Stimulated activated CD4-positive, alpha-beta T cell treated with anti-CD3 and anti-CD28 coated beads, Interleukin-12 subunit alpha, Interleukin-12 subunit beta, amount 100 ng/mL, for 48 hours (primary cell): ENCODE results near the gene CCNH.

ENCODE experiments used
- DNase-seq, 3 donors: peaks; one replicate each; pipeline ENCODE4 v3.0.0-alpha.2; 2020; ENCODE audit warnings: low read depth in 2 of 3, low spot score in 1 of 3

The CCNH gene

DNA sequence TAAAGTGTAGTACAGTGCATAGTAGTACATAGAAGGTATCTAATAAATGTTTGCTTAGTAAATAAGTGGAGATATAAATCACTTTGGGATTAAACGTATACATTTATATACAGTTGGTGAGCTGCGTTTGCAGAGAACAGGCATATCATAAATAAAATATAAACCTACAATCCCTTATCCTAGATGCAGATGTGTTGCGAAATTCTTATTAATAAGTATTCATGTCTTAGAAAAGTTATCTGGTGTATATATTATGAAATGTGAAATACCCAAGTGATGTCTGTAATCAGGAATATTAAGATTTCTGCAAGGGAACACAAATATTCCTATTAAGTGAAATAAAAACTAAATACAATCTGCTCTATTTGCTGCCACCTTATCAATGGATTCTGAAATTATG is 8.8 kb downstream of the CCNH start:
- DNase-seq: no peak

DNA sequence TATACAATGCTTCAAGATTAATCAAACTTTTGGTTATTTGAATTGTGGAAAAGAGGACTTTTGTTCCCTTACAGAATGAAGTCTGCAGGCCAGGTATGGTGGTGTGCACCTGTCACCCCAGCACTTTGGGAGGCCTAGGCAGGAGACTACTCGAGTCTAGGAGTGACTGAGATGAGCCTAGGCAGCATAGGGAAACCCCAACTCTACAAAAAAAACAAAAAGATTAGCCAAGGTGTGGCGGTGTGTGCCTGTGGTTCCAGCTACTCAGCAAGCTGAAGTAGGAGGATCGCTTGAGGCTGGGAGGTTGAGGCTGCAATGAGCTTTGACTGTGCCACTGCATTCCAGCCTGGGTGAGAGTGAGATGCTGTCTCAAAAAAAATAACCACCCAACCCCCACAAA is 9.3 kb downstream of the CCNH start:
- no peak for DNase-seq

DNA sequence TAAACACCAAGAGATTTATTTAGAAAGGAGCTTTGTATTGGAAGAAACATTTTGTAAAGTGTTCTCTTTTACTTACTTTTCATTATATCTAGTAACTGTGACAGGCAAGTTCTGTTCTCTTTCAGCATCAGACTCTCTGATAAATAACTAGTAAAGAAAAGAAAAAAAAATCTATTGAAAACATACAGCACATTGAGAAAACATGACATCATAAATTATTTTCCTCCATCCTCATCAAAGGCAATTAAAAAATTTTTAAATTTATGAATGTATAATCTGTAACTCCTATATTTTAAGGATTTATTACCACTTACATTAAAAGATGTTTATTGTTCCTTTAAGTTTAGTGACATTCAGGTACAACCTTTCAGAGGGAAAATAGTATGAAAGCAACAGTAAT is 11.1 kb downstream of the CCNH start:
- DNase-seq: no peak

DNA sequence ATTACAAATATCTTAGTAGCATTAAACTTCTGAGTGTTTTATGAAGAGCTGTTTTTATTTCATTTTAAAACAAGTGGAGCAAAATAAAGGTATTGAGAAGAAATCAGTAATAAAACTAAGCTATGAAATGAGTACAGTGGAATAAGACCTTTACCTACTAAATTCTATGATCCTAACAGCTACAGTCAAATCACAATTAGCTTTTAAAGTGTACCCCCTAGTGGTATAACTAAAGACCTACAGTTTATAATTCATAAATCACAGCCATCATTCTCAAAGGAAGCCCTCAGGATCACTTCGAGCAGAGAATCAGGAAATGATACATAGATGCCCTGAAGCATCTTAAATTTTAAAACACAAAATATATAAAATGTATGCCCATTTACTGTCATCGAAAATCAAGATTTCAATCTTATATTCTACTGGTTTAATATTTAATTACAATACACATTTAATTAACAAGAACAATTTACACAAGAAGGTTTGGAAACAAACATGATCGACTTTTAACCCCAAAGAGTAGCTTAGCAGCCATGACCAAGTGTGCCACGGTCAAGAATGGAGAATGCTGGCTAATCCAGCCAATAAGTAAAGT is 12.3 kb downstream of the CCNH start:
- no peak for DNase-seq

DNA sequence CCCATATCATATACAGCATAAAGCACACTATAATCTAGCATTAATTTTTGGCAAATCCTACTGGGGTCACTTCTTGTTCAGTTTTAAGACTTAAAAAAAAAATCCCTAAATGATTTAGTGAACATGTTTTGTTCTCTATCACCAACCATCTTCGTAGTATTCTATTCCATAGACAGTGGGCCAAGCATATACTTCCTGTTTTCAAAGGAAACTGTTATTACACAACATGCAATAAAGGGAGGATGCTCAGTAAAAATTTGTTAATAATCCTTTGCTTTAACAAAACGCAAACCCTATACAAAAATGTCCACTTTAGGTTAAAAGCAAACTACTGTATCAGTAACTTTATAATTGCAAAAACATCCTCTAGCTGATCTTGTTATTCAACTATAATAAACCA is 13.0 kb downstream of the CCNH start:
- no peak for DNase-seq

DNA sequence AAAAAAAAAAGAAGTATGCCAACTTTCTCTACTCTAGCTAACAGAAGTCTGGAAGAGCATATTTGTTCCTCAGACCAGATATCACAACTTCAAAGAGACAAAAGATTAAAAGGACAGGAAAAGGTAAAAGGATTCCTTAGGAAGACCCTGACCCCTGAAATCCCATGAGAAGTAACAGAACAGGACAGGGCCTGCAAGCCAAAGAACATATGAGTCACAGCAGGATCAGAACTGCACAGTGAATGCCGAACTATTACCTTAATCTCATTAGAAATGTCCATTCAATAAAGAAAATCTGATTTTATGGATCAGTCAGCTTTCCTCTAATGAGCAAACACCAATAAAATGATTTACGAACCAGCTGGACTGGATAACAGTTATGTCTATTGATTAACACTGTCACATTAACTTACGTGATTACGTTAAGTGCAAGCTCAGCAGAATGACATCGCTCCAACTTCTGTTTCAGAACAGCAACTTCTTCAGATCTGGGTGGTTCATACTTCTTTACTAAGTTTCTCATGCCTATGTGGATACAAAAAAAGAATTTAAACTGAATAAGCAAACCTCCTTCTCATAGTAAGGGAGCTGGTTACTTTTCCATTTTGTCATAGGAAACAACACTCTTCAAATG is 13.6 kb downstream of the CCNH start:
- no peak for DNase-seq

DNA sequence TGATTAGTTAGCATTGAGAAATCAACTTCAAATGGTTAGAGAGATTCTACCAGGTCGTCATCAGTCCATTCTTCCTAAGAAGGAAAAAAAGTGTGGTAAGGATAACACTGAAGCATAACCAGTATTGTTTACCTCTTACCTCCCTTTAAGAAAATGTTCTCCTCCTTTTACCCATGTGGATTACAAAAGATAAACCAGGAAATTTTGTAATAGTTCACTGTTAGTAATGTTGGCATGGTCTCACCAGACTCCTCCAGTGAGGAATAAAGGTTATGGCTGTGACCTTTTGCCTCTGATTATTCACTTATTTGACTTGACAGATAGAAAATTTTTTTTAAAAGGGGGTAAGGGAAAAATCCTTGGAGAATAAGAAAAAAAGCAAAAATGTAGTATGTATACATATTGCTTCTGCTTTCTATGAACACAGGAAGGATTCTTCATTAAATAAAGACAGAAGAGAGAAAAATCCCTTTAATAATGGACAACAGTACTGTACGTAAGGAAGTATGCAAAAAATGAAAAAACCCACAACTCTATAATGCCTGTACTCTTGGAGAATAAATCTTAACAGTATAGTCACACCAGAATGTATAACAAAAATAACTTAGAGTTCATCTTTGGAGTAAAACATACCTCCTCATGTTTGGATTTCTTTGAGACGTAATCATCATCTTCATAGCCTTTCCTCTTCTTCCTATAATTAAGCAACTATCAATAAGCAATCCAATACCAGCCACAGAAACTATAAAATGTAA is 18.1 kb downstream of the CCNH start:
- no peak for DNase-seq

DNA sequence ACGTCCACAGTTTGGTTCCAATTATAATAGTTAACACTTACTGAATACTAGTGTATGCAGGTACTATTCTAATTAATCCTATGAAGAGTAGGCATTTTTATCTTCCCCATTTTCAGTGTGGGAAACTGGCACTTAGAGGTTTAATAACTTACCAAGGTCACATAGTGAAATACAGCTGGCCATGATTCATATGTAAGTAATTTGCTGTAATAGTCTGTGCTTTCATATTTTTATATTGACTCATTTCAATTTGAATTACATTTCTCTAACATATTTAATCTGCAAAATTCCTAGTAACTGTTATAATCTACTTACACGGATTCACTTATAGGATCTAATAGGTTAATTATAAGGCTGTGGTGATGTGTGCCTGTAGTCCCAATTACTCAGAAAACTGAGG is 19.4 kb downstream of the CCNH start:
- no peak for DNase-seq

DNA sequence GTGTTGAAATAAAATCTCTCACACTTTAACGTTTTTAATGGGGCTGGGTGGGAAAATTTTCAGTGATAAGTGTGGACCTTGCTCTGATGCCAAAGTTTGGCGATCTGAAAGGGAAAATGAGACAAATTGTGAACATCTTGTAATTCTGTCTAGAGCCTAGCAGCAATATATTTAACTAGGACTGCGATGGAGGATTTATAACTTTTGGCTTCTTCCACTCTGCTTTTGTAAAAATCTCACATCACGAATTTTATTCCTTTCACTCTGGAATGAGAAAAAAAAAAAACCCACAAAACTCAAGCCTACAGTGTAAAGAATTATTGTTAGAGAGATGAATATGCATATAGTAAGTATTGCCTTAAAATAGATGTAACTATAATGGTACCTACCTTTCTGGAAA is 19.9 kb downstream of the CCNH start:
- no peak for DNase-seq

DNA sequence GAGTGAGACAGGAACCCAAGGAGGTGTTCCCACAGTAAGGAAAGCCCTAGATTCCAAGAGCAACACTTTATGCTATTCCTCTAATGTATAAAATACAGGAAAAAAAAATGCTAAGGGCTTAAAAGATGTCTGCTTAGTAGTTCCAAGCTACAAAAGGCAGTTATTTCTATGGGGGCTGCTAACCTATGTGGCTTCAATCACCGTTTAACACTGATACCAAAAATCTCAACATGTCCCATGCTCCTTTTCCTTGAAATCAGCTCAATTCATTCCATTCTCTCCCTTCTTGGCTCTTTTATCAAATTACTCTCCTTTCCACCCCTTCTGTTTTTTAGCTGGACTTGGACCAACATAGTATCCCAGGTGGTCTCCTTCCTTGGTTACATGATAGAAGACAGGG is 20.6 kb downstream of the CCNH start:
- DNase-seq: no peak

DNA sequence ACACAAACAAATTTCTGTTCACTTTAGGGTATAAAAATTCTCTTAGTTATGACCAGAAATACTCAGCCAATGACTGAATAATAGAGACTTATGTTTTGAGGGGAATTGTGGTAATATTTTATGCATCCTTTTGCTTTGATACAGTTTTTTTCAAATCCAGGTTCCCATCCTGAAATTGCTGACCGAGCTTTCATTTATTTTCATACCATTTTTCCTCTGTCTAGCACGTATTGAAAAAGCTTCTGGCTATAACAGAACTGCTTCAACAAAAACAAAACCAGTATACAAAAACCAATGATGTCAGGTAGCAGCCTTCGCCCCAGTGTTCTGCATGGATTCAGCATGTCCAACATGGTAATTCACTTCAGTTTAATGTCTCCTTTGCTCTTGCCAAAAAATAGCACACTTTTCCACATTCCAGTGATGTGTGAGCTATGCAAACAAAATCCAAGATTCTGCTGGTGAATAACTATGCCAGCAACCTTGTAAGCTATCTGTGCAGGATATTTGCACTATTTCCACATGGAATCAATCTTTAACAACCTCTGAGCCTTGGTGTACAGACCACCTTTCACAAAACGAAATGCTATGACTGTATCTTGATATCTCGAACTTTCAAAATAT is 22.0 kb downstream of the CCNH start:
- no peak for DNase-seq

DNA sequence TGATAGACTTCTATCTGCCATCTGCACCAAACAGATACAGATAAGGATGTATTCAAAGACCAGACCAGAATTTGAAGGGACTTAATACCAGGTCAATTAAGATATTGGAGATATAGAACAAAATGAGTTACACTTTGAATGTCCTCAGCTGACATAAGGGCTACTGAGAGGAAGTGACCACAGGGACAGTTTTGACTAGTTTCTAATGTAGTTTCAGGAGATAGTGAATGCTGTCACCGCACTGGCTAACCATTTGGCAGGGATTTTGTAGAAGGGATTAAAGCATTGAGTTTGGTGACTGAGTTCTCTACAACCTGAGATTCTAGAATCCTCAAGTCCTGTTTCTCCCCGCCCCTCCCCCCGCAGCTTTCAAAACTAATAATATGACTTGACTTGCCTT is 22.7 kb downstream of the CCNH start:
- DNase-seq: no peak

DNA sequence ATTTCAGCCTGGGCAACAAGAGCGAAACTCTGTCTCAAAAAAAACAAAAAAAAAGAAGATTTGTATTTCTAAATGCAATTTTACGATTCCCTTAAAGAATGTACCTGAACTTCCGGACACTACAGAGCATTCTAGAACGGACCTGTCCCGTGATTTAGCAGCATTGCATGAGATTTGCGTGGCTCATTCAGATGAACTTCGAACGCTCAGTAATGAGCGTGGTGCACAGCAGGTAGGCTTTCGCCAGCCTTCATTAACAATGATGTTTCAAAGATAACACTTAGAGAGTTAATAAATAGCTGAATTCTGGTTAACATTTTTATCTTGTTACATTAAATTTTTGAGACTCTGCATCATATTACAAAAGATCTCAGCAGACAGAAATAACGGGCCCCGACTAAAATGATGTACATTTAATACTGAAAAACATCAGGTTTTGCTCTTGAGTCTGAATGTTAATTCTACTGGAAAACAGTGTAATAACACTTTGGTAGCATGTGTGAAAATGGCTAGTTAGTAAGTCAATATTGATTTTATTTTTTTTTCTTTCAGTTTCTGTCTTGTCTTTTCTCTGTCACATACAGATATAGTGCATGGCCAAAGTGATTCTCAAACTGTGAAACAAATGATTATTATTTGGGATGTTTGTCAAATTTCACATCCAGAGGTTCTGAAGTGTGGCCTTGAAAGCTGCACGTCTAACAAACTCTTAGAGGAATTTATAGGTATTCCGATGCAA is 23.3 kb downstream of the CCNH start:
- DNase-seq: no peak

DNA sequence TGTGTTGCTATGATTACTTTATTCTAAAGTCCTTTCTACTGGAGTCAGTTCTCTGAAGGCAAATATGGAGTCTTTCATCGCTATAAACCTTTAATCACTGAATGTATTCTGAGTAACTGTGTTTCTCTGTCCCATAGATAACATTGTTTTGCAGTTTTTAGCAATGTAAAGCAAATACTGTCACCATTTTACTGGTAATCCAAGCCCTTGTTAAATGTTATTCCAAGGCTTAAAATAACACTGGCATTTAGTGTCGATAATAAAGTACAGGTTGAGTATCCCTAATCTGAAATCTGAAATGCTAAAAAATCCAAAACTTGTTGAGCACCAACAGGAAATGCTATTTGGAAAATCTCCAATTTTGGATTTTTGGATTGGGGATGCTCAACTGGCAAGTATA is 24.6 kb downstream of the CCNH start:
- no peak for DNase-seq

DNA sequence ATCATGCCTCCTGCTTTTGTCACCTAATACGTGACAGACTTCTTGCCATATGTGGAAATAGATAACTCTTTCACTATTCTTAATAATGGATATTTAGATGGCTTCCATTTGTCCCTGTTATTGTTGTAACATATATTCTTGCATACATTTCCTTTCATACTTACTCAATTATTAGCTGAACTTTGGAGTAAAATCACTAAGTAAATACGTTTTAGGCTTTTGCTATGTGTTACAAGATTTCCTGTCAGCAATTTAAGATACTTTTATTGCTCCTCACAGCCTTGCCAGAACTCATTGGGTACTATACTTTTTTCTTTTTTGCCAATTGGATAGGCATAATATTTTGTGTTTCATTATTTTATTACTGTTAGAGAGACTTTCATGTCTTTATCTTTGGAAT is 26.9 kb downstream of the CCNH start:
- DNase-seq: no peak

DNA sequence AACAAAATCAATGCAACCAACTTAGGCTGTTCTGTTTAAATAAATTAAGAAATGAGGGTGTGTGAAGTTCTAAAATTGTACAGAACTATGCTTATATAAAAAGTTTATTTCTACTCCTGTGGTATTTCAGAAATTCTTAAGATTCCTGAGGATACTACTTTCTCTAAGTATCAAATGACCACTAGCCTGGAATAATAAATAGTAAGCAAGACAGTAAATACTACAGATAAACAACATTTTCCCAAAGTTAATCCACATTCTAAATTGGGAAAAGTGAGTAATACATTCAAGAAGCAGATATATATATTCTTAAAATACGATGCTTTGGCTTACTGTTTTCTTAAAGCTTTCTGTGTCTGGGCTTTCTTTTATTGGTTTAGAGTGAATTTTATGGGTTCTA is 29.5 kb downstream of the CCNH start:
- DNase-seq: no peak

DNA sequence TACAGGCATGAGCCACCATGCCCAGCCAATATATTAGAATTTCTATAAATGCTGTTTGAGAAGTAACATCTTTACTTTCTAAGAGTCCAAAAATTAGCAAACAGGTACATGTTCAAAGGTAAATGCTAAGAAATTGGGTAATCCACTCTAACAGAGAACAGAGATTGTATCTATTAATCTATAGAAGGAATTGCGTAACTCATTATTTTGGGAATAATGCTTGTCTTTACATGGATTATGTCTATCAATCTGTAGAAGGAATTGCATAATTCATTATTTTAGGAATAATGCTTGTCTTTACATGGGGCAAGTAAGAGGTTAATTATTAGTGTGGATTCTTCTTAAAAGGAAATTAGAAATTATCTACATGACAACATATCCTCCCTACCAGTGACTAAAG is 30.5 kb downstream of the CCNH start:
- DNase-seq: no peak

DNA sequence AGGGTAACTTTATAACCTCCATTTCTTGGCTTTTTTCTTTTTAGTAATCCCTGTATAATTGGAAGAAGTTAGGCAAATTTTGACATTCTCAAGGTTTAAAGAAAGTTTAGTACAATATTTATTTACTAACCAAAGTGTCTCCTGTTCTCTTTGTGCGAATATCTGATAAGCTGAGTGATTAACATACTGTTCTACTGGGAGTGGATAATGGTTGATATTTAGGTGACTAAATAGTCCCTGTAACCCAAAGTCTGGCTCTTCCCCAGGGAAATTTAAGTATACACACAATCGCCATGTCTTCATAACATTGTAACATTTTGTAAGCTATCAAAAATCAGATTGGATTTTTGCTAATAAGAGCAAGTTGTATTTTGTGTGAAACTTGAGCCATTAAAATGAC is 40.0 kb downstream of the CCNH start:
- no peak for DNase-seq

DNA sequence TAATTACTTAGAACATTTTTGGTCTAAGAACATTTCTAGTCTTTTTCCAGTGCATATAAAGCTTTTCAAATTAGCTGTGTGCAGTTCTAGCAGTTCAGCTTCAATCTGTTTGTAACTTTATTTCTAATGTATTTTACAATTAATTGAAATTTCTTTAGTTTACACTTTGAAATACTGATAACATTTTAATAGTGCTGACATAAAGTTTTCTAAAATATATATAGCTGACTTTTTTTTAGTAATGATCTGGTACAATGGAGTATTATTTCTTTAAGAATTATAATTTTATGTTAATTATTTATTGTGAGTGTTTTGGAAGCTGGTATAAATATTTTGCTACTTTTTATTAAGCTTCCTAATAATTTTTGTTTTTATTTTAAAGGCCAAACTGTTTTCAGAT is 43.3 kb downstream of the CCNH start:
- DNase-seq: no peak

DNA sequence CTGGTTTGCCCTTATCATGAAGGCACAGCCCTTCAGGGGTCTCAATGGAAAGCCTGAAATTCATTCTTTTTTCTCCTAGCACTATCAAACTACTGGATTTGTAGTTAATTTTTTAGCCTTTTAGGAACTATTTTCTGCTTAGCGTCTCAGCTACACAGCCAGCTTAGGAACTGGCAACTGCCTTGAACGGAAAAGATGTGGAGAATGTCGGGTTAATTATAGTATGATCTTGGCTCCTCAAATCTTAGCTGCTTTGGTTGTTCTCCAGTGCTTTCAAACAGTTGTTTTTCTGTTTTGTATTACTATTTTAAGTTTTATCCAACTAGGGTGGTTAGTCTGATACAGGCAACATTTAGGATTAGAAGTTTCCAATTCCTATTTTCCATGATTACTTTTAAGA is 44.1 kb downstream of the CCNH start:
- no peak for DNase-seq

DNA sequence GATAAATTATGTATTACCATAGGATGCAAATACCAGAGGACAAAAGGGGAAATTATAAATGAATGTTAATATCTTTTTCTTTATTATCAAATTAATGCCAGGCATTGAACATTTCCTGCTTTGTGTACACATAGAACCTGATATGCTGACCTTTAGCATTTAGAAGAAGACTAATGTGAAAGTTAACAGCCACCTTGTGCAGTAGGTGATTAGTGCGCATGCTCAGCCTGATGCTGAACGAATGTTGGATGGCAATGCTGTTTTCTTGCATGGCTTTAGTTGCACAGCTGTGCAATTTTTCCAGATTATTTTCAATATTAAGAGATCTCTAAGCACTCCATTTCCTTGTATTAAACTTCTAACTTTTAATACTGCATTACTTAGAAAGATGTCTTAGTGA is 45.5 kb downstream of the CCNH start:
- DNase-seq: no peak
